Measurements from ENCODE around the gene GPR33. TPM values are rescaled to one million over a fixed set of nuclear protein-coding genes. Genes with fewer than 3 reads are reported as not detected.
A peak's percentile ranks its signal among the peaks of the same experiment; 100 is the strongest.

GPR33 gene
- total RNA-seq, result not detected in 2 replicates

- no peak for DNase-seq (ENCODE audit: extremely low read depth, low read depth, low spot score)
Observed at GRCh38 chr14:31487886-31488285, at the start of gene GPR33. GPR33 (minus strand) TSS chr14:31488039; CDS start chr14:31483965, 4,074 bp downstream.

- no peak for DNase-seq (ENCODE audit: extremely low read depth, low read depth, low spot score)
Observed at GRCh38 chr14:31536201-31536960, 48.5 kb upstream of the GPR33 start.

- DNase-seq (ENCODE audit: extremely low read depth, low read depth, low spot score), result no peak
Observed at GRCh38 chr14:31530136-31530535, 42.3 kb upstream of the GPR33 start.

- no peak for DNase-seq (ENCODE audit: extremely low read depth, low read depth, low spot score)
Observed at GRCh38 chr14:31529053-31529452, 41.2 kb upstream of the GPR33 start.

GRCh38 chr14:31527546-31527945 lies 39.7 kb upstream of the GPR33 start:
- DNase-seq (ENCODE audit: extremely low read depth, low read depth, low spot score), result no peak

- no peak for DNase-seq (ENCODE audit: extremely low read depth, low read depth, low spot score)
Observed at GRCh38 chr14:31527087-31527486, 39.2 kb upstream of the GPR33 start.

- no peak for DNase-seq (ENCODE audit: extremely low read depth, low read depth, low spot score)
Observed at GRCh38 chr14:31510855-31511254, 23.0 kb upstream of the GPR33 start.

GRCh38 chr14:31510222-31510621 lies 22.4 kb upstream of the GPR33 start:
- DNase-seq (ENCODE audit: extremely low read depth, low read depth, low spot score), result peak; percentile 9

- DNase-seq (ENCODE audit: extremely low read depth, low read depth, low spot score), result no peak
Observed at GRCh38 chr14:31508135-31508534, 20.3 kb upstream of the GPR33 start.

- DNase-seq (ENCODE audit: extremely low read depth, low read depth, low spot score), result no peak
Observed at GRCh38 chr14:31505411-31505810, 17.6 kb upstream of the GPR33 start.

GRCh38 chr14:31501870-31502269 lies 14.0 kb upstream of the GPR33 start:
- no peak for DNase-seq (ENCODE audit: extremely low read depth, low read depth, low spot score)

GRCh38 chr14:31492759-31493498 lies 5.1 kb upstream of the GPR33 start:
- no peak for DNase-seq (ENCODE audit: extremely low read depth, low read depth, low spot score)

GRCh38 chr14:31489691-31490090 lies 1.9 kb upstream of the GPR33 start:
- no peak for DNase-seq (ENCODE audit: extremely low read depth, low read depth, low spot score)

GRCh38 chr14:31486764-31487163 lies 1.1 kb downstream of the GPR33 start:
- no peak for DNase-seq (ENCODE audit: extremely low read depth, low read depth, low spot score)

GRCh38 chr14:31484754-31485153 lies 3.1 kb downstream of the GPR33 start:
- no peak for DNase-seq (ENCODE audit: extremely low read depth, low read depth, low spot score)

- no peak for DNase-seq (ENCODE audit: extremely low read depth, low read depth, low spot score)
Observed at GRCh38 chr14:31480156-31480555, 7.7 kb downstream of the GPR33 start.

- DNase-seq (ENCODE audit: extremely low read depth, low read depth, low spot score), result no peak
Observed at GRCh38 chr14:31479027-31479426, 8.8 kb downstream of the GPR33 start.

GRCh38 chr14:31477248-31477647 lies 10.6 kb downstream of the GPR33 start:
- no peak for DNase-seq (ENCODE audit: extremely low read depth, low read depth, low spot score)

- DNase-seq (ENCODE audit: extremely low read depth, low read depth, low spot score), result no peak
Observed at GRCh38 chr14:31476131-31476866, 11.5 kb downstream of the GPR33 start.

- no peak for DNase-seq (ENCODE audit: extremely low read depth, low read depth, low spot score)
Observed at GRCh38 chr14:31466554-31466953, 21.3 kb downstream of the GPR33 start.

GRCh38 chr14:31465111-31465510 lies 22.7 kb downstream of the GPR33 start:
- no peak for DNase-seq (ENCODE audit: extremely low read depth, low read depth, low spot score)

All from glomerular endothelial cell (primary cell).